Gastroesophageal sphincter (tissue), 4 donors: ENCODE measurements around the gene HDGFL2. TPM values are rescaled to one million over a fixed set of nuclear protein-coding genes. Genes with fewer than 3 reads are reported as not detected.

Experiments
- ATAC-seq: fragments of 150-250 bp; one replicate; pipeline ENCODE4 v1.9.1; 2016; ENCODE audit warnings: mild to moderate bottlenecking, moderate library complexity
- H3K27ac ChIP-seq, 4 donors: fragments of 200-600 bp; sonication (generic) in 3 of 4; 1 replicate in 3 of 4; 2 replicates in 1 of 4; pipeline ENCODE4 v1.5.1; 2016 to 2019
- H3K27me3 ChIP-seq: fragments of 200-600 bp; sonication (generic); one replicate; pipeline ENCODE4 v1.5.1; 2019
- H3K36me3 ChIP-seq, 2 donors: fragments of 200-600 bp; sonication (generic); one replicate each; pipeline ENCODE4 v1.5.1; 2019; ENCODE audit warnings: control low read depth in 1 of 2
- H3K4me1 ChIP-seq, 3 donors: fragments of 200-600 bp; sonication (generic); 1 replicate in 2 of 3; 2 replicates in 1 of 3; pipeline ENCODE4 v1.5.1; 2016 to 2019; ENCODE audit warnings: control low read depth in 2 of 3
- H3K4me3 ChIP-seq, 2 donors: fragments of 200-600 bp; sonication (generic); one replicate each; pipeline ENCODE4 v1.5.1; 2019; ENCODE audit warnings: mild to moderate bottlenecking in 1 of 2, moderate library complexity in 1 of 2
- H3K9me3 ChIP-seq, 3 donors: fragments of 200-600 bp; sonication (generic); one replicate each; pipeline ENCODE4 v1.5.1; 2017 to 2019; ENCODE audit warnings: control low read depth in 2 of 3
- EP300 ChIP-seq: sonication (generic); formaldehyde crosslinking; IDR thresholded peaks from one replicate; pipeline ENCODE4 v1.6.1; 2017; ENCODE audit warnings: antibody characterized with exemption, mild to moderate bottlenecking
- POLR2A ChIP-seq, 2 donors: fragments of 450-650 bp; IDR thresholded peaks; one replicate each; pipeline ENCODE4 v1.6.1; 2017; ENCODE audit warnings: antibody characterized with exemption in 2 of 2, mild to moderate bottlenecking in 2 of 2, moderate library complexity in 1 of 2
- POLR2AphosphoS5 ChIP-seq: sonication (generic); formaldehyde crosslinking; IDR thresholded peaks from one replicate; pipeline ENCODE4 v1.6.1; 2017; ENCODE audit warnings: antibody characterized with exemption
- WGBS, 2 donors: methylation state at CpG; one replicate each; pipeline ENCODE4 v1.1.5; 2018; ENCODE audit warnings: low coverage in 1 of 2; 5-methylcytosine and 5-hydroxymethylcytosine counted together
- total RNA-seq, 4 donors: library from RNA; depleted of rRNA; stranded (reverse); fragments of >200 nt; gene quantifications; one replicate each; pipeline ENCODE4 v1.1.0, GENCODE V29; 2016
- TF ChIP-seq, protein P1 (sequence below), 4 experiments: fragments of 200-600 bp in 2 of 4; fragments of 450-650 bp in 2 of 4; sonication (generic) in 1 of 4; IDR thresholded peaks; one replicate each; pipeline ENCODE4 v1.5.1; 2017 to 2019; ENCODE audit warnings: antibody characterized with exemption in 4 of 4, mild to moderate bottlenecking in 2 of 4, moderate library complexity in 2 of 4

The HDGFL2 gene
- total RNA-seq, 4 donors from 2014 or later = 33.3 to 49.5 (median 36.2) TPM

DNA sequence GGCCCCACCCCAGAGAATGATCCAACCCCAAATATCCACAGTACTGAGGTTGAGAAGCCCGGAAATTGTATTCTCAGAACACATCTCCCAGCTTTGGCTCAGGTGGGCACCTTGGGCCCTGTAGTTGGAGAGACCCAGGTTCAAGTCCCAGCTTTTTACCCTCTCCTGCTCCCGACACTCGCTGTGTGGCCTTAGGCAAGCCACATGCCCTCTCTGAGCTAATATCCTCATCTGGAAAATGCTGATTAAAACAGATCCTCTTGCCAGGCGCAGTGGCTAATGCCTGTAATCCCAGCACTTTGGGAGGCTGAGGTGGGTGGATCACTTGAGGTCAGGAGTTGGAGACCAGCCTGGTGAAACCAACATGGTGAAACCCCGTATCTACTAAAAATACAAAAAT lies 43.6 kb downstream of the HDGFL2 start:
- peaks cover 0 to 33% of the 10 kb centered on the region in 2 donors for H3K36me3 ChIP-seq
- H3K27ac ChIP-seq = peak overlapping the region in 3 of 4 donors; percentile 90 to 99 (median 92)
- no peak for ATAC-seq
- 60 to 93% methylated on average over 2 to 3 of the region's 5 CpGs for WGBS, 2 donors
- H3K9me3 ChIP-seq = no peaks in the 10 kb centered on the region
- no peak for TF ChIP-seq POLR2AphosphoS5
- peaks cover 0 to 55% (median 12%) of the 10 kb centered on the region in 3 donors for H3K4me1 ChIP-seq
- no peak overlapping the region for H3K4me3 ChIP-seq
- no peaks in the 10 kb centered on the region for H3K27me3 ChIP-seq

GRCh38 chr19:4516199-4516938 lies 44.3 kb downstream of the HDGFL2 start:
- peak overlapping the region; percentile 36 to 62 for H3K4me3 ChIP-seq
- TF ChIP-seq POLR2AphosphoS5 (no peak), EP300 (no peak), POLR2A (IDR thresholded peaks at IDR 0.05) (no peak)
- TF ChIP-seq, protein P1, sequence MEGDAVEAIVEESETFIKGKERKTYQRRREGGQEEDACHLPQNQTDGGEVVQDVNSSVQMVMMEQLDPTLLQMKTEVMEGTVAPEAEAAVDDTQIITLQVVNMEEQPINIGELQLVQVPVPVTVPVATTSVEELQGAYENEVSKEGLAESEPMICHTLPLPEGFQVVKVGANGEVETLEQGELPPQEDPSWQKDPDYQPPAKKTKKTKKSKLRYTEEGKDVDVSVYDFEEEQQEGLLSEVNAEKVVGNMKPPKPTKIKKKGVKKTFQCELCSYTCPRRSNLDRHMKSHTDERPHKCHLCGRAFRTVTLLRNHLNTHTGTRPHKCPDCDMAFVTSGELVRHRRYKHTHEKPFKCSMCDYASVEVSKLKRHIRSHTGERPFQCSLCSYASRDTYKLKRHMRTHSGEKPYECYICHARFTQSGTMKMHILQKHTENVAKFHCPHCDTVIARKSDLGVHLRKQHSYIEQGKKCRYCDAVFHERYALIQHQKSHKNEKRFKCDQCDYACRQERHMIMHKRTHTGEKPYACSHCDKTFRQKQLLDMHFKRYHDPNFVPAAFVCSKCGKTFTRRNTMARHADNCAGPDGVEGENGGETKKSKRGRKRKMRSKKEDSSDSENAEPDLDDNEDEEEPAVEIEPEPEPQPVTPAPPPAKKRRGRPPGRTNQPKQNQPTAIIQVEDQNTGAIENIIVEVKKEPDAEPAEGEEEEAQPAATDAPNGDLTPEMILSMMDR (IDR thresholded peaks at IDR 0.05) = no peak
- H3K27ac ChIP-seq = peak overlapping the region; percentile 65 to 99 (median 91)
- H3K4me1 ChIP-seq = peaks cover 0 to 55% (median 12%) of the 10 kb centered on the region in 3 donors
- ATAC-seq = no peak
- no peaks in the 10 kb centered on the region for H3K9me3 ChIP-seq
- WGBS, 2 donors = 75% methylated on average over 2 of the region's 14 CpGs; no CpG with 5 or more reads in 1 of the 2 donors
- H3K36me3 ChIP-seq = peaks cover 0 to 30% of the 10 kb centered on the region in 2 donors
- H3K27me3 ChIP-seq = no peaks in the 10 kb centered on the region

DNA sequence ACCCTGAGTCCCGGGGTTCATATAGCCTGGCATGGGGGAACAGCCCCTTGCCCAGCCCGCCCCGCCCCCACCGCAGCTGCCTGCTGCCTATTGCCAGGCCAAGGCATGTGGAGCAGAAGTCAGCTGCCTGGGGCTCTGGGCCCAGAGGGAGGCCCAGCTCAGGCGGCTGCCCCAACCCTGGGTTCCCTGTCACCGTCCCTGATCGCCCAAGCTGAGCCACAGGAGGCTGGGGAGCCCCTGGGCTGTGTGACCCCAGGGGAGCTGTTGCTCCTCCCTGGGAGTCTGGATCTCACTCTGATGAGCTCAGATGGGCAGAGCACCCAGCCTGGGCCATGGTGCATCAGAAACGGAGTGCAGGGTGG lies 44.8 kb downstream of the HDGFL2 start:
- 40% methylated on average over 1 of the region's 8 CpGs; no CpG with 5 or more reads in 1 of the 2 donors for WGBS, 2 donors
- TF ChIP-seq, protein P1 (IDR thresholded peaks at IDR 0.05) = no peak
- TF ChIP-seq POLR2AphosphoS5 (no peak), EP300 (no peak), POLR2A (IDR thresholded peaks at IDR 0.05) (no peak)
- H3K36me3 ChIP-seq = peaks cover 0 to 24% of the 10 kb centered on the region in 2 donors
- H3K9me3 ChIP-seq = no peaks in the 10 kb centered on the region
- no peaks in the 10 kb centered on the region for H3K27me3 ChIP-seq
- H3K4me3 ChIP-seq = peak overlapping the region; percentile 36 to 62
- H3K27ac ChIP-seq = peak overlapping the region; percentile 65 to 99 (median 91)
- ATAC-seq = peak; percentile 26
- H3K4me1 ChIP-seq = peaks cover 0 to 55% (median 12%) of the 10 kb centered on the region in 3 donors

GRCh38 chr19:4517451-4518057 lies 45.5 kb downstream of the HDGFL2 start:
- Histone ChIP-seq H3K27ac (peak overlapping the region; percentile 65 to 99 (median 91)), H3K9me3 (no peaks in the 10 kb centered on the region), H3K4me3 (peak overlapping the region; percentile 36 to 62), H3K36me3 (peaks cover 0 to 18% of the 10 kb centered on the region in 2 donors), H3K27me3 (no peaks in the 10 kb centered on the region), H3K4me1 (peaks cover 0 to 55% (median 12%) of the 10 kb centered on the region in 3 donors)
- no peak for ATAC-seq
- TF ChIP-seq, protein P1 (IDR thresholded peaks at IDR 0.05) = no peak
- no peak for TF ChIP-seq POLR2A (IDR thresholded peaks at IDR 0.05)
- TF ChIP-seq EP300 = no peak
- TF ChIP-seq POLR2AphosphoS5 = no peak
- 48% methylated on average over 8 of the region's 24 CpGs; no CpG with 5 or more reads in 1 of the 2 donors for WGBS, 2 donors

DNA sequence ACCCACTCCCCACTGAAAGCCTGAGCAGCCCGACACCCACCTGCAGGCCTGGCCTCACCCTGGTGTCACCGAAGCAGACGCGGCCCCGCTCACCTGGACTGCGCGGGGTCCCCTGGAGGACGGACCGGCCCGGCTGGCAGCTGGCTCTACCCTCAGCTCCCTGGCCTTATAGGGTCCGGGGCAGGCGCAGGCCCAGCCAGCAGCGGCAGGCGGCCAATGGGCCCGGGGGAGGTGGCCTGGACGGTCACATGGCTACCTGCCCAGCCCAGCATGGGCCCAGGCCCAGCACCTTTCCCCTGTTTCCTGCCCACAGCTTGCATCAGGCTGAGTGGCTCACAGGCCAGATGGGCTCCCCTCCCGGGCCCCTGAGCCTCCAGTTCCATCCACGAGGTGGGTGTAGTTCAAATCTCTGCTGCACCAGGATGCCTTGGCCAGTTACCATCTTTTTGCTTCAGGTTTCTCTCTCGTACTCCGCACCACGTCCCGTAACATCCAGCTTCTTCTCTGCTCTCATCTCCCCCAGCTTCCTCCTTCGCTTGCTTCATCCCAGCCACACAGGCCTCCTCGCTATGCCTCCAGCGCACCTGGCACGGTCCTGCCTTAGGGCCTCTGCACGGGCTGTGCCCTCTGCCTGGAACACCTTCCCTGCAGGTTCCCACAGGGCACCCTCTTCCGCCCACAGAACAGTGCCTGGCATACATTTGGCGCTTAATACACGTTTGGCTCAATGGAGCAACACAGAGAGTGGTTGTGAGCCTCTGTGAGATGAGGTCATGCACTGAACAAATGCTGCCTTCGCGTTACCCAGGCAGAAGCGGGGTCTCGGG lies 46.5 kb downstream of the HDGFL2 start, which contains the start of gene PLIN4:
Gene PLIN4 (minus strand): TSS at position 142 of the 827 bp plus-strand sequence. CDS start 214 bp downstream, outside the sequence.
- Histone ChIP-seq H3K27me3 (no peaks in the 10 kb centered on the region), H3K9me3 (no peaks in the 10 kb centered on the region), H3K27ac (peak within 1 kb of the TSS; percentile 78 to 99 (median 91)), H3K36me3 (peaks cover 0 to 11% of the 10 kb centered on the region in 2 donors), H3K4me3 (peak within 1 kb of the TSS; percentile 36 to 62), H3K4me1 (peaks cover 0 to 58% (median 12%) of the 10 kb centered on the region in 3 donors)
- TF ChIP-seq POLR2A (IDR thresholded peaks at IDR 0.05) (peak; percentile 72 to 91), EP300 (no peak), POLR2AphosphoS5 (peak; percentile 96)
- TF ChIP-seq, protein P1 (IDR thresholded peaks at IDR 0.05) = peak in 2 of 4 experiments; percentile 3 to 23
- WGBS, 2 donors = 0 to 23% methylated on average over 4 to 8 of the region's 34 CpGs
- ATAC-seq = peak; percentile 94
